GM18861 (cell line): Measurements from ENCODE around the gene NRBP1.
A peak's percentile ranks its signal among the peaks of the same experiment; 100 is the strongest.

Experiments used
- ATAC-seq: cut with Tn5 transposase; IDR thresholded peaks from one replicate; pipeline ENCODE4 v1.9.1; 2021; ENCODE audit not compliant: unreplicated experiment

NRBP1 gene

GRCh38 chr2:27428213-27428977 is at the start of gene NRBP1:
NRBP1 (plus strand) TSS chr2:27428631; CDS start chr2:27433274, 4,643 bp downstream.
- peak; percentile 89 for ATAC-seq

- ATAC-seq = no peak
Measured at GRCh38 chr2:27378809-27379290, 49.6 kb upstream of the NRBP1 start.

GRCh38 chr2:27379383-27379835 is 49.0 kb upstream of the NRBP1 start:
- no peak for ATAC-seq

GRCh38 chr2:27379836-27380625 is 48.4 kb upstream of the NRBP1 start:
- ATAC-seq = no peak

GRCh38 chr2:27380626-27381545 is 47.5 kb upstream of the NRBP1 start, which contains the start of gene ZNF513:
ZNF513 (minus strand) TSS chr2:27380734; CDS start chr2:27380526, 208 bp downstream.
- peak; percentile 73 for ATAC-seq

GRCh38 chr2:27381577-27382181 is 46.8 kb upstream of the NRBP1 start:
- ATAC-seq = no peak

GRCh38 chr2:27390822-27391679 is 37.4 kb upstream of the NRBP1 start:
- no peak for ATAC-seq

GRCh38 chr2:27393225-27393624 is 35.2 kb upstream of the NRBP1 start:
- no peak for ATAC-seq

- no peak for ATAC-seq
Measured at GRCh38 chr2:27398962-27399361, 29.5 kb upstream of the NRBP1 start.

- no peak for ATAC-seq
Measured at GRCh38 chr2:27400348-27401135, 27.9 kb upstream of the NRBP1 start.

- ATAC-seq = no peak
Measured at GRCh38 chr2:27407798-27408491, 20.5 kb upstream of the NRBP1 start.

- peak; percentile 10 for ATAC-seq
Measured at GRCh38 chr2:27408601-27409320, 19.7 kb upstream of the NRBP1 start.

- ATAC-seq = peak; percentile 88
Measured at GRCh38 chr2:27409321-27410073, 18.9 kb upstream of the NRBP1 start, which contains the start of gene PPM1G. PPM1G (minus strand) TSS chr2:27409591; CDS start chr2:27409422, 169 bp downstream.

- no peak for ATAC-seq
Measured at GRCh38 chr2:27412419-27413152, 15.8 kb upstream of the NRBP1 start.

- ATAC-seq = no peak
Measured at GRCh38 chr2:27416151-27416550, 12.3 kb upstream of the NRBP1 start.

- ATAC-seq = no peak
Measured at GRCh38 chr2:27420996-27421395, 7.4 kb upstream of the NRBP1 start.
